Gastroesophageal sphincter (tissue), 4 donors: ENCODE measurements around the gene MFAP2. TPM values are rescaled to one million over a fixed set of nuclear protein-coding genes. Genes with fewer than 3 reads are reported as not detected.

Source experiments
- ATAC-seq: fragments of 150-250 bp; one replicate; pipeline ENCODE4 v1.9.1; 2016; ENCODE audit warnings: mild to moderate bottlenecking, moderate library complexity
- H3K27ac ChIP-seq, 4 donors: fragments of 200-600 bp; sonication (generic) in 3 of 4; 1 replicate in 3 of 4; 2 replicates in 1 of 4; pipeline ENCODE4 v1.5.1; 2016 to 2019
- H3K27me3 ChIP-seq: fragments of 200-600 bp; sonication (generic); one replicate; pipeline ENCODE4 v1.5.1; 2019
- H3K36me3 ChIP-seq, 2 donors: fragments of 200-600 bp; sonication (generic); one replicate each; pipeline ENCODE4 v1.5.1; 2019; ENCODE audit warnings: control low read depth in 1 of 2
- H3K4me1 ChIP-seq, 3 donors: fragments of 200-600 bp; sonication (generic); 1 replicate in 2 of 3; 2 replicates in 1 of 3; pipeline ENCODE4 v1.5.1; 2016 to 2019; ENCODE audit warnings: control low read depth in 2 of 3
- H3K4me3 ChIP-seq, 2 donors: fragments of 200-600 bp; sonication (generic); one replicate each; pipeline ENCODE4 v1.5.1; 2019; ENCODE audit warnings: mild to moderate bottlenecking in 1 of 2, moderate library complexity in 1 of 2
- H3K9me3 ChIP-seq, 3 donors: fragments of 200-600 bp; sonication (generic); one replicate each; pipeline ENCODE4 v1.5.1; 2017 to 2019; ENCODE audit warnings: control low read depth in 2 of 3
- CTCF ChIP-seq, 4 experiments: fragments of 200-600 bp in 2 of 4; fragments of 450-650 bp in 2 of 4; sonication (generic) in 1 of 4; IDR thresholded peaks; one replicate each; pipeline ENCODE4 v1.5.1; 2017 to 2019; ENCODE audit warnings: antibody characterized with exemption in 4 of 4, mild to moderate bottlenecking in 2 of 4, moderate library complexity in 2 of 4
- EP300 ChIP-seq: sonication (generic); formaldehyde crosslinking; IDR thresholded peaks from one replicate; pipeline ENCODE4 v1.6.1; 2017; ENCODE audit warnings: antibody characterized with exemption, mild to moderate bottlenecking
- POLR2A ChIP-seq, 2 donors: fragments of 450-650 bp; IDR thresholded peaks; one replicate each; pipeline ENCODE4 v1.6.1; 2017; ENCODE audit warnings: antibody characterized with exemption in 2 of 2, mild to moderate bottlenecking in 2 of 2, moderate library complexity in 1 of 2
- POLR2AphosphoS5 ChIP-seq: sonication (generic); formaldehyde crosslinking; IDR thresholded peaks from one replicate; pipeline ENCODE4 v1.6.1; 2017; ENCODE audit warnings: antibody characterized with exemption
- WGBS, 2 donors: methylation state at CpG; one replicate each; pipeline ENCODE4 v1.1.5; 2018; ENCODE audit warnings: low coverage in 1 of 2; 5-methylcytosine and 5-hydroxymethylcytosine counted together
- total RNA-seq, 4 donors: library from RNA; depleted of rRNA; stranded (reverse); fragments of >200 nt; gene quantifications; one replicate each; pipeline ENCODE4 v1.1.0, GENCODE V29; 2016

The MFAP2 gene
- total RNA-seq, 4 donors from 2014 or later, result 4.2 to 12.1 (median 7.2) TPM

DNA sequence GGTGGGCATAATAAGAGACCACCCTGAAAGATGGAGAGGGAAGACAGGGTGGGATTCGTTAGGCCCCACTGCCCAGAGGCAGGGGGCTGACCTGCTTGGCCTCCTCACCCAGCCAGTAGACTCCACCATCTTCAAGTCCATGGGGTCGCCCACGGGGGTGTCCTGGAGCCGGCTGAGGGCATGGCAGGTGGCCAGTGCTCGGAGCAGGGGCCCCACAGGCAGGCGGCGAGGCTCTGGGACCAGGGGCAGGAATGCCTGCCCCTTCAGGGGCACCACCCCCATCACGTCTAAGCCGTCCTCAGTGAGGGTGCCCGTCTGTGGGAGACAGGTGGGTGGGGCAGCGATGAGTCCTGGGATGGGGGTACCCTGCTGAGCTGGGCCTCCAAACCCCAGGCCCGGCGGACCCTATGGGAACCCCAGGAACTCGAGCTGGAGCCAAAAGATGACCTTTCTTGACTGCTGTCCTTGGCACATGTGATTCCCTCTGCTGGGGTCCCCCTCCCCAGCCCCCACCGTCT, 13.2 kb upstream of the MFAP2 start:
- ATAC-seq, result no peak
- no peak for TF ChIP-seq EP300
- TF ChIP-seq CTCF (IDR thresholded peaks at IDR 0.05), result no peak
- no peak for TF ChIP-seq POLR2A (IDR thresholded peaks at IDR 0.05)
- no peak for TF ChIP-seq POLR2AphosphoS5
- Histone ChIP-seq H3K4me1 (no peaks in the 10 kb centered on the region), H3K27me3 (no peaks in the 10 kb centered on the region), H3K36me3 (peaks cover 0 to 100% of the 10 kb centered on the region in 2 donors), H3K9me3 (no peaks in the 10 kb centered on the region), H3K4me3 (no peak overlapping the region), H3K27ac (no peak overlapping the region)
- WGBS, 2 donors, result 73 to 93% methylated on average over 3 of the region's 15 CpGs

DNA sequence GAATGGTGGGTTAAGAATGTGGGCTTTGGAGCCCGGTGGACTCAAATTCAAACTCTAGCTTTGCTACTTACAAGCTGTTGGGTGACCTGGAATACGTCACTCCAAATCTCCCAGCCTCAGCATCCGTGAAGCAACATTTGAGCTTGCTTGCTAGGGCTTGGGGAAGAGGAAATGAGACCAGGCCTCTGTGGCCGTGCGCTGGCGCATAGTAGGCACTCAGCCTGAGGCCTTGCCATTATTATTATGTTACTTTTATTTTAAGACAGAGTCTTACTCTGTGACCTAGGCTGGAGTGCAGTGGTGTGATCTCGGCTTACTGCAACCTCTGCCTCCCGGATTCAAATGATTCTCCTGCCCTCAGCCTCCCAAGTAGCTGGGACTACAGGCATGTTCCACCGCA, 12.3 kb upstream of the MFAP2 start:
- peaks cover 0 to 100% of the 10 kb centered on the region in 2 donors for H3K36me3 ChIP-seq
- ATAC-seq, result no peak
- 82 to 92% methylated on average over 7 of the region's 9 CpGs for WGBS, 2 donors
- no peaks in the 10 kb centered on the region for H3K4me1 ChIP-seq
- H3K9me3 ChIP-seq, result no peaks in the 10 kb centered on the region
- no peak for TF ChIP-seq EP300
- no peak for TF ChIP-seq CTCF (IDR thresholded peaks at IDR 0.05)
- TF ChIP-seq POLR2AphosphoS5, result no peak
- no peak for TF ChIP-seq POLR2A (IDR thresholded peaks at IDR 0.05)
- H3K27ac ChIP-seq, result no peak overlapping the region
- no peaks in the 10 kb centered on the region for H3K27me3 ChIP-seq
- H3K4me3 ChIP-seq, result no peak overlapping the region

DNA sequence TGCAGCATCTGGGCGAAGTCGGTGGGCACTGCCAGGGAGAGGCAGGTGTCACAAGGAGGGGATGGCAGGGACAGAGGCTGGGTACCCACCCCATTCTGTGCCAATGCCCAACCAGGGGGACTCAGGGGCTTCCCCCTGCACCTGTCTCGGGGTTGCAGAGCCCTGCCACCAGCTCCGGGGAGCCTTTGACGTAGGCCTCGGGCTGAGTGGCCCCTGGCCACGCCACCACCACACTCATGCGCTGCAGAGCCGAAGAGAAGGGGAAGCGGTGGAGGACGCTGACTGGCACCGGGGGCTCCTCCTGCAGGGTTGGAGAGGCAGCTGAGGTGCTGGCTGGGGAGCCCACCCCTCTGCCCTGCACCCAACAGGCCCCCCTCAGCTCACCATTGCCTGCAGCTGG, 11.7 kb upstream of the MFAP2 start:
- Histone ChIP-seq H3K27me3 (no peaks in the 10 kb centered on the region), H3K9me3 (no peaks in the 10 kb centered on the region), H3K4me3 (no peak overlapping the region), H3K4me1 (no peaks in the 10 kb centered on the region), H3K27ac (no peak overlapping the region), H3K36me3 (peaks cover 0 to 100% of the 10 kb centered on the region in 2 donors)
- no peak for ATAC-seq
- WGBS, 2 donors, result no CpG with 5 or more reads among the region's 12 CpGs
- TF ChIP-seq CTCF (IDR thresholded peaks at IDR 0.05) (no peak), POLR2A (IDR thresholded peaks at IDR 0.05) (no peak), POLR2AphosphoS5 (no peak), EP300 (no peak)

DNA sequence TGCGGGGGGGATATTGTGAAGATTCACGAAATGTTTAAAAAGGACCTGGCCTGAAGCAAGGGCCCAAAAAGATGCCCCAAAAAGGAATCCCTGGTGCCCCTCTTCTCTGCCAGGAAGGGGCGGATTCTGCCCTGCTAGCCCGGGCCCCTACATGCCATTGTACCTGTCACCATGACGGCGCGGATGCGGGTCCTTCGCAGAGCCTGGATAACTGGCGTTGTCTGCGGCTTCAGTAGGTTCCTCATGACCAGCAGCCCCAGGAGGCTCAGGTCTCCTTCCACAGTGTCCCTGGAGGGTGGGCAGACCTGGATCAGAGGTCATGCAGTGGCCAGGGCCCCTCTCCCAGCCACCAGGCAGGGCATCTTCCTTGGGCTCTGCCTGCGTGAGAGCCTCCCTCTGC, 11.2 kb upstream of the MFAP2 start:
- Histone ChIP-seq H3K4me1 (no peaks in the 10 kb centered on the region), H3K27me3 (no peaks in the 10 kb centered on the region), H3K36me3 (peaks cover 0 to 100% of the 10 kb centered on the region in 2 donors), H3K4me3 (no peak overlapping the region), H3K27ac (no peak overlapping the region), H3K9me3 (no peaks in the 10 kb centered on the region)
- no peak for ATAC-seq
- TF ChIP-seq POLR2AphosphoS5 (no peak), EP300 (no peak), POLR2A (IDR thresholded peaks at IDR 0.05) (no peak), CTCF (IDR thresholded peaks at IDR 0.05) (no peak)
- 96% methylated on average over 9 of the region's 12 CpGs; no CpG with 5 or more reads in 1 of the 2 donors for WGBS, 2 donors

DNA sequence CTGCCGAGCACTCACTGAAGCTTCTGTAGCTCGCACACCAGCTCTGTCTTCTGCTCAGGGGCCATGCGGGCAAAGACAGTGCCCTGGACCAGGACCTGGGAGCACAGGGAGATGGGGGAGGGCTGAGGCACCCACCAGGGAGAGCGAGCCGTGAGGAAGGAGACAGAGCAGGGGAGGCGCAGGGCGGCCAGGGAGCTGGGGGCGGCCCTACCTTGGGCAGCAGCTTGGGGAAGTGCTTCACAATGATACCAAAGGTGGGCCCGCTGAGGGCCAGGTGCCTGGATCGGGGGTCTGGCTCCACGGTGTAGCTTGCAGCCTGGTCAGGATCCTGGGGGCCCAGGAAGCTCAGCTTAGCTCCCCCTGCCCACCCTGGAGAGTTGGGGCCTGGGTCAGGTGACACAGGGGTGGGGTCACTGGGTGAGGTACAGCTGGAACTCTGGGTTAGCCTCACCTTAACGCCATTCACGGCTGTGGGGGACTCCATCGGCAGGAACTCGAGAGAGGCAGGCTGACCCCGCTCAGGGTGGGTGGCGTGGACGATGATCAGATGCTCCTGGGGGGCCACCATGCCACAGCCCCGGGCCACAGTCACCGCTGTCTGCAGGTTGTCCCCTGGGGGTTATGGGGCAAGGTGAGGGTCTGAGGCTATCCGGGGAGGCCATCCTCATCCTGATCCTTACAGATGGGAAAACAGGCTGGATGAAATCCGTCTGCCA, 9.4 kb upstream of the MFAP2 start:
- 76 to 100% methylated on average over 1 to 4 of the region's 22 CpGs for WGBS, 2 donors

More for the DNA sequence above, 9.4 kb upstream of the MFAP2 start:
- no peak for ATAC-seq
- H3K36me3 ChIP-seq, result peaks cover 0 to 97% of the 10 kb centered on the region in 2 donors
- no peaks in the 10 kb centered on the region for H3K27me3 ChIP-seq
- peaks cover 0 to 2% (median 0%) of the 10 kb centered on the region in 3 donors for H3K4me1 ChIP-seq
- no peaks in the 10 kb centered on the region for H3K9me3 ChIP-seq
- TF ChIP-seq POLR2A (IDR thresholded peaks at IDR 0.05) (no peak), EP300 (no peak), POLR2AphosphoS5 (no peak), CTCF (IDR thresholded peaks at IDR 0.05) (no peak)
- no peak overlapping the region for H3K4me3 ChIP-seq
- H3K27ac ChIP-seq, result no peak overlapping the region
